A172 (cell line): Measurements from ENCODE around the gene ANAPC10. TPM values are rescaled to one million over a fixed set of nuclear protein-coding genes. Genes with fewer than 3 reads are reported as not detected.
"Not testable (repeated sequence)": the region's sequence is repeated elsewhere in the genome, so short reads cannot be mapped to it uniquely, and the experiment has no call there.

ENCODE experiments used
- DNase-seq: peaks from one replicate; pipeline ENCODE4 v3.0.0-alpha.2; 2015; ENCODE audit warnings: low spot score
- total RNA-seq: library from RNA; depleted of rRNA; stranded (reverse); fragments of >200 nt; shearing (Covaris generic); gene quantifications from 2 replicates; pipeline ENCODE4 v1.2.3, GENCODE V29; 2014; rRNA removed

ANAPC10 gene
- total RNA-seq, 1 experiment from 2014 or later: 64.3 TPM

- DNase-seq: not testable (repeated sequence)
These were observed 87.7 kb downstream of the ANAPC10 start for GRCh38 chr4:145010315-145010714.

- DNase-seq: no peak
These were observed 94.3 kb downstream of the ANAPC10 start for GRCh38 chr4:145003675-145004074.

- no peak for DNase-seq
These were observed 96.4 kb downstream of the ANAPC10 start for GRCh38 chr4:145001635-145002034.

GRCh38 chr4:145000656-145001055 is 97.3 kb downstream of the ANAPC10 start:
- DNase-seq: not testable (repeated sequence)

GRCh38 chr4:144989306-144989705 is 108.7 kb downstream of the ANAPC10 start:
- no peak for DNase-seq

- no peak for DNase-seq
These were observed 112.5 kb downstream of the ANAPC10 start for GRCh38 chr4:144985531-144985930.

GRCh38 chr4:144985014-144985413 is 113.0 kb downstream of the ANAPC10 start:
- no peak for DNase-seq

- DNase-seq: no peak
These were observed 113.8 kb downstream of the ANAPC10 start for GRCh38 chr4:144984241-144984640.

- no peak for DNase-seq
These were observed 122.3 kb downstream of the ANAPC10 start for GRCh38 chr4:144975718-144976117.

GRCh38 chr4:144970597-144970996 is 127.4 kb downstream of the ANAPC10 start:
- DNase-seq: no peak

- DNase-seq: no peak
These were observed 128.2 kb downstream of the ANAPC10 start for GRCh38 chr4:144969821-144970220.

- no peak for DNase-seq
These were observed 129.4 kb downstream of the ANAPC10 start for GRCh38 chr4:144968606-144969005.

- no peak for DNase-seq
These were observed 130.8 kb downstream of the ANAPC10 start for GRCh38 chr4:144967161-144967560.

- DNase-seq: no peak
These were observed 135.7 kb downstream of the ANAPC10 start for GRCh38 chr4:144962300-144962699.

- no peak for DNase-seq
These were observed 142.9 kb downstream of the ANAPC10 start for GRCh38 chr4:144955104-144955503.

GRCh38 chr4:144954230-144954629 is 143.8 kb downstream of the ANAPC10 start:
- no peak for DNase-seq

- DNase-seq: no peak
These were observed 149.6 kb downstream of the ANAPC10 start for GRCh38 chr4:144948421-144948820.

GRCh38 chr4:144948009-144948408 is 150.0 kb downstream of the ANAPC10 start:
- DNase-seq: no peak

Other genes with a start within 250 kb of the ANAPC10 start
- 161 and 173 TPM in 2 replicates for gene ABCE1, start 115 bp upstream of the ANAPC10 start, total RNA-seq
- gene OTUD4, start 82.4 kb upstream of the ANAPC10 start, total RNA-seq: 17.0 and 19.1 TPM in 2 replicates